ENCODE data around the gene RNF151.

Gene RNF151

GRCh38 chr16:1987198-1987597 lies 20.5 kb downstream of the RNF151 start:
- no peak overlapping the region for H3K27ac ChIP-seq
- no peak for DNase-seq (ENCODE audit: low spot score)
- TF ChIP-seq, protein P1, sequence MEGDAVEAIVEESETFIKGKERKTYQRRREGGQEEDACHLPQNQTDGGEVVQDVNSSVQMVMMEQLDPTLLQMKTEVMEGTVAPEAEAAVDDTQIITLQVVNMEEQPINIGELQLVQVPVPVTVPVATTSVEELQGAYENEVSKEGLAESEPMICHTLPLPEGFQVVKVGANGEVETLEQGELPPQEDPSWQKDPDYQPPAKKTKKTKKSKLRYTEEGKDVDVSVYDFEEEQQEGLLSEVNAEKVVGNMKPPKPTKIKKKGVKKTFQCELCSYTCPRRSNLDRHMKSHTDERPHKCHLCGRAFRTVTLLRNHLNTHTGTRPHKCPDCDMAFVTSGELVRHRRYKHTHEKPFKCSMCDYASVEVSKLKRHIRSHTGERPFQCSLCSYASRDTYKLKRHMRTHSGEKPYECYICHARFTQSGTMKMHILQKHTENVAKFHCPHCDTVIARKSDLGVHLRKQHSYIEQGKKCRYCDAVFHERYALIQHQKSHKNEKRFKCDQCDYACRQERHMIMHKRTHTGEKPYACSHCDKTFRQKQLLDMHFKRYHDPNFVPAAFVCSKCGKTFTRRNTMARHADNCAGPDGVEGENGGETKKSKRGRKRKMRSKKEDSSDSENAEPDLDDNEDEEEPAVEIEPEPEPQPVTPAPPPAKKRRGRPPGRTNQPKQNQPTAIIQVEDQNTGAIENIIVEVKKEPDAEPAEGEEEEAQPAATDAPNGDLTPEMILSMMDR (IDR thresholded peaks at IDR 0.05) = no peak
- no peak overlapping the region for H3K4me3 ChIP-seq

- TF ChIP-seq, protein P1 (IDR thresholded peaks at IDR 0.05) = no peak
- DNase-seq (ENCODE audit: low spot score) = no peak
- peak within 1 kb of the TSS; percentile 58 for H3K4me3 ChIP-seq
- no peak within 1 kb of the TSS for H3K27ac ChIP-seq
Observed at GRCh38 chr16:1989209-1990100, 22.8 kb downstream of the RNF151 start, which contains the start of gene SYNGR3. Gene SYNGR3 (plus strand): TSS chr16:1989970. CDS start chr16:1990103, 133 bp downstream.

DNA sequence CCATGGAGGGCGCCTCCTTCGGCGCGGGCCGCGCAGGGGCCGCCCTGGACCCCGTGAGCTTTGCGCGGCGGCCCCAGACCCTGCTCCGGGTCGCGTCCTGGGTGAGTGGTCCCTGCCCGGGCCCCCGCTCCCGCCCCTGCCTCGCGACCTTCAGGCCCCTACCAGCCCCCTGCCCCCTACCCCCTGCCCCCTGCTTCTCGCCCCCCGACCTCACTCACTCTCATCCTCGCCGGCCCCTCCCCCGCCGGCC lies 23.4 kb downstream of the RNF151 start:
- no peak for DNase-seq (ENCODE audit: low spot score)
- H3K4me3 ChIP-seq = peak overlapping the region; percentile 58
- no peak overlapping the region for H3K27ac ChIP-seq
- TF ChIP-seq, protein P1 (IDR thresholded peaks at IDR 0.05) = no peak

DNA sequence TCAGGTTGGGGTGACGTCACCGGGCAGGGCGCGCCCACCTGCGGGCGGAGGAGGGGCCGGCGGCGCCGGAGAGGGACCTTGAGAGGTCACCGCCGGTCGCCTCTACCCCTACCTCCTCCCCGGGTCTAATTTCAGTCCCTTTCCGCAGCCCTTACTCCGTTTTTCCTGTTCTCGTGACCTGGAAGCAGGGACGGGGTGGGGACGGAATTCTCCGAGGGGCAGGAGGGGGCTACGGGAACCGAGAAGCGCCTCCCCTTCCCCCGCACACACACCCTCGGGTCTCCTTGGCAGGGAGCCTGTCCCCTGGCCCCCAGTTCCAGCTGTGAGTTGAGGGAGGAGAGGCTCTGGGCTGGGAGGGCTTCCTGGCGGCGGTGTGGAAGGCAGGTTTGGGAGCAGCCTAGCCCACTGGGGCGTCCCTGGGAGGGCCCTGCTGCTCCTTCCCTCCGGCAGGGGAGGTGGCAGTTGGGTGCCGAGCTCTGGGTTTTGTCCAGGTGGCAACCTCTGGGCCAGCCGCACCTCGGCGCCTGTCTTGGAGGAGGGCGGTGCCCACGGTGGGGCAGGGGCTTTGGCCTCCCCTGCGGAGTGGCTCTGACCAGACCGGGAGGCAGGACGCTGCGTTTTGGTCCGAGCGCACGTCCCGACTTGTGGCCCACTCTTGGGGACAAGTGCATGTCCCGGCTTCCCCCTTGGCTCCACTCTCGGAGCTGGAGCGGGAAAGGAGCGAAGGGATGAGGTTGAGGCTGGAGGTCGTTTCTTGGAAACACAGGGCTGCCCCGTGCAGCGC lies 23.9 kb downstream of the RNF151 start:
- Histone ChIP-seq H3K27ac (no peak overlapping the region), H3K4me3 (peak overlapping the region; percentile 58)
- no peak for DNase-seq (ENCODE audit: low spot score)
- TF ChIP-seq, protein P1 (IDR thresholded peaks at IDR 0.05) = no peak

- Histone ChIP-seq H3K27ac (no peak overlapping the region), H3K4me3 (peak overlapping the region; percentile 64)
- DNase-seq (ENCODE audit: low spot score) = no peak
Observed at GRCh38 chr16:1991135-1991551, 24.5 kb downstream of the RNF151 start.

GRCh38 chr16:1991588-1991947 lies 24.9 kb downstream of the RNF151 start:
- H3K4me3 ChIP-seq = peak overlapping the region; percentile 64
- H3K27ac ChIP-seq = peak overlapping the region in 1 of 2 donors; percentile 19
- TF ChIP-seq, protein P1 (IDR thresholded peaks at IDR 0.05) = no peak
- no peak for DNase-seq (ENCODE audit: low spot score)

More at GRCh38 chr16:1991135-1991551, 24.5 kb downstream of the RNF151 start:
- TF ChIP-seq, protein P1 (IDR thresholded peaks at IDR 0.05) = no peak

All from coronary artery (tissue), 2 donors.